Activated naive CD8-positive, alpha-beta T cell (primary cell): ENCODE results near the gene PSMC3.

Source experiments
- H3K27ac Mint-ChIP-seq: one replicate; pipeline ENCODE4 v1.8.0; 2021; ENCODE audit warnings: mixed read lengths
- H3K27me3 Mint-ChIP-seq: one replicate; pipeline ENCODE4 v1.8.0; 2021; ENCODE audit warnings: mixed read lengths
- H3K36me3 Mint-ChIP-seq: one replicate; pipeline ENCODE4 v1.8.0; 2021; ENCODE audit warnings: mixed read lengths
- H3K4me1 Mint-ChIP-seq: one replicate; pipeline ENCODE4 v1.8.0; 2021; ENCODE audit warnings: low read depth, mixed read lengths
- H3K4me3 Mint-ChIP-seq: one replicate; pipeline ENCODE4 v1.8.0; 2021; ENCODE audit warnings: mild to moderate bottlenecking, mixed read lengths
- H3K9me3 Mint-ChIP-seq: one replicate; pipeline ENCODE4 v1.8.0; 2021; ENCODE audit warnings: low read depth, mixed read lengths

Gene PSMC3

GRCh38 chr11:47449541-47449940 is 23.3 kb upstream of the PSMC3 start:
- Mint-ChIP-seq H3K4me3 (no peak overlapping the region), H3K27me3 (no peaks in the 10 kb centered on the region), H3K9me3 (no peaks in the 10 kb centered on the region), H3K36me3 (no peaks in the 10 kb centered on the region), H3K4me1 (no peaks in the 10 kb centered on the region), H3K27ac (no peak overlapping the region)

GRCh38 chr11:47448566-47449427 is 22.6 kb upstream of the PSMC3 start, which contains the start of gene RAPSN:
Gene RAPSN, minus strand, starts transcription at chr11:47449136. Its CDS starts 172 bp downstream, at chr11:47448964.
- H3K9me3 Mint-ChIP-seq, result no peaks in the 10 kb centered on the region
- H3K27ac Mint-ChIP-seq, result no peak within 1 kb of the TSS
- H3K4me3 Mint-ChIP-seq, result no peak within 1 kb of the TSS
- peaks cover 1% of the 10 kb centered on the region for H3K4me1 Mint-ChIP-seq
- H3K36me3 Mint-ChIP-seq, result no peaks in the 10 kb centered on the region
- H3K27me3 Mint-ChIP-seq, result no peaks in the 10 kb centered on the region

GRCh38 chr11:47447906-47448305 is 21.7 kb upstream of the PSMC3 start:
- Mint-ChIP-seq H3K4me3 (no peak overlapping the region), H3K9me3 (no peaks in the 10 kb centered on the region), H3K27ac (no peak overlapping the region), H3K4me1 (peaks cover 9% of the 10 kb centered on the region), H3K36me3 (no peaks in the 10 kb centered on the region), H3K27me3 (no peaks in the 10 kb centered on the region)

GRCh38 chr11:47446833-47447232 is 20.6 kb upstream of the PSMC3 start:
- H3K9me3 Mint-ChIP-seq, result no peaks in the 10 kb centered on the region
- H3K27ac Mint-ChIP-seq, result no peak overlapping the region
- H3K4me1 Mint-ChIP-seq, result peaks cover 10% of the 10 kb centered on the region
- H3K27me3 Mint-ChIP-seq, result no peaks in the 10 kb centered on the region
- H3K36me3 Mint-ChIP-seq, result no peaks in the 10 kb centered on the region
- H3K4me3 Mint-ChIP-seq, result no peak overlapping the region

- no peaks in the 10 kb centered on the region for H3K9me3 Mint-ChIP-seq
- H3K4me3 Mint-ChIP-seq, result no peak overlapping the region
- no peak overlapping the region for H3K27ac Mint-ChIP-seq
- peaks cover 10% of the 10 kb centered on the region for H3K4me1 Mint-ChIP-seq
- no peaks in the 10 kb centered on the region for H3K36me3 Mint-ChIP-seq
- H3K27me3 Mint-ChIP-seq, result no peaks in the 10 kb centered on the region
Observed at GRCh38 chr11:47445840-47446239, 19.6 kb upstream of the PSMC3 start.

GRCh38 chr11:47443817-47444216 is 17.6 kb upstream of the PSMC3 start:
- Mint-ChIP-seq H3K9me3 (no peaks in the 10 kb centered on the region), H3K27ac (no peak overlapping the region), H3K4me1 (peaks cover 10% of the 10 kb centered on the region), H3K27me3 (no peaks in the 10 kb centered on the region), H3K36me3 (no peaks in the 10 kb centered on the region), H3K4me3 (no peak overlapping the region)

GRCh38 chr11:47443028-47443700 is 16.9 kb upstream of the PSMC3 start:
- Mint-ChIP-seq H3K4me3 (no peak overlapping the region), H3K36me3 (no peaks in the 10 kb centered on the region), H3K27me3 (no peaks in the 10 kb centered on the region), H3K4me1 (peaks cover 10% of the 10 kb centered on the region), H3K9me3 (no peaks in the 10 kb centered on the region), H3K27ac (no peak overlapping the region)

- H3K36me3 Mint-ChIP-seq, result no peaks in the 10 kb centered on the region
- H3K9me3 Mint-ChIP-seq, result no peaks in the 10 kb centered on the region
- H3K4me3 Mint-ChIP-seq, result no peak overlapping the region
Observed at GRCh38 chr11:47442514-47442913, 16.3 kb upstream of the PSMC3 start.

GRCh38 chr11:47441421-47441820 is 15.2 kb upstream of the PSMC3 start:
- Mint-ChIP-seq H3K27me3 (no peaks in the 10 kb centered on the region), H3K9me3 (no peaks in the 10 kb centered on the region), H3K27ac (no peak overlapping the region), H3K36me3 (no peaks in the 10 kb centered on the region), H3K4me1 (peaks cover 10% of the 10 kb centered on the region), H3K4me3 (no peak overlapping the region)

More at GRCh38 chr11:47442514-47442913, 16.3 kb upstream of the PSMC3 start:
- Mint-ChIP-seq H3K27me3 (no peaks in the 10 kb centered on the region), H3K27ac (no peak overlapping the region), H3K4me1 (peaks cover 10% of the 10 kb centered on the region)

GRCh38 chr11:47440054-47440476 is 13.8 kb upstream of the PSMC3 start:
- H3K9me3 Mint-ChIP-seq, result no peaks in the 10 kb centered on the region
- no peak overlapping the region for H3K27ac Mint-ChIP-seq
- H3K4me1 Mint-ChIP-seq, result peaks cover 10% of the 10 kb centered on the region
- H3K27me3 Mint-ChIP-seq, result no peaks in the 10 kb centered on the region
- no peak overlapping the region for H3K4me3 Mint-ChIP-seq
- H3K36me3 Mint-ChIP-seq, result no peaks in the 10 kb centered on the region

GRCh38 chr11:47438721-47439120 is 12.5 kb upstream of the PSMC3 start:
- no peak overlapping the region for H3K4me3 Mint-ChIP-seq
- no peaks in the 10 kb centered on the region for H3K27me3 Mint-ChIP-seq
- peaks cover 9% of the 10 kb centered on the region for H3K4me1 Mint-ChIP-seq
- no peaks in the 10 kb centered on the region for H3K9me3 Mint-ChIP-seq
- H3K36me3 Mint-ChIP-seq, result no peaks in the 10 kb centered on the region
- H3K27ac Mint-ChIP-seq, result no peak overlapping the region

- Mint-ChIP-seq H3K27me3 (no peaks in the 10 kb centered on the region), H3K27ac (no peak overlapping the region), H3K36me3 (no peaks in the 10 kb centered on the region), H3K4me3 (no peak overlapping the region), H3K9me3 (no peaks in the 10 kb centered on the region), H3K4me1 (peaks cover under 1% of the 10 kb centered on the region)
Observed at GRCh38 chr11:47437746-47438418, 11.6 kb upstream of the PSMC3 start.

- Mint-ChIP-seq H3K27me3 (no peaks in the 10 kb centered on the region), H3K9me3 (no peaks in the 10 kb centered on the region), H3K27ac (no peak overlapping the region), H3K36me3 (no peaks in the 10 kb centered on the region), H3K4me1 (no peaks in the 10 kb centered on the region), H3K4me3 (no peak overlapping the region)
Observed at GRCh38 chr11:47437218-47437745, 11.0 kb upstream of the PSMC3 start.

- Mint-ChIP-seq H3K36me3 (no peaks in the 10 kb centered on the region), H3K27me3 (no peaks in the 10 kb centered on the region), H3K4me3 (no peak overlapping the region), H3K27ac (no peak overlapping the region), H3K9me3 (no peaks in the 10 kb centered on the region), H3K4me1 (no peaks in the 10 kb centered on the region)
Observed at GRCh38 chr11:47436726-47437125, 10.5 kb upstream of the PSMC3 start.

- Mint-ChIP-seq H3K27me3 (no peaks in the 10 kb centered on the region), H3K9me3 (no peaks in the 10 kb centered on the region), H3K27ac (no peak overlapping the region), H3K36me3 (no peaks in the 10 kb centered on the region), H3K4me1 (no peaks in the 10 kb centered on the region), H3K4me3 (no peak overlapping the region)
Observed at GRCh38 chr11:47435687-47436086, 9.4 kb upstream of the PSMC3 start.
